GM21619 (cell line): ENCODE data around the gene ZC3HAV1L.
"Not testable (repeated sequence)": the region's sequence is repeated elsewhere in the genome, so short reads cannot be mapped to it uniquely, and the experiment has no call there.

Experiments
- ATAC-seq: cut with Tn5 transposase; IDR thresholded peaks from one replicate; pipeline ENCODE4 v1.9.1; 2021; ENCODE audit not compliant: unreplicated experiment

Gene ZC3HAV1L

GRCh38 chr7:139035586-139036353 lies at the start of gene ZC3HAV1L:
Gene ZC3HAV1L, minus strand, starts transcription at chr7:139036042. Its CDS starts 25 bp downstream, at chr7:139036017.
- peak; percentile 87 for ATAC-seq

DNA sequence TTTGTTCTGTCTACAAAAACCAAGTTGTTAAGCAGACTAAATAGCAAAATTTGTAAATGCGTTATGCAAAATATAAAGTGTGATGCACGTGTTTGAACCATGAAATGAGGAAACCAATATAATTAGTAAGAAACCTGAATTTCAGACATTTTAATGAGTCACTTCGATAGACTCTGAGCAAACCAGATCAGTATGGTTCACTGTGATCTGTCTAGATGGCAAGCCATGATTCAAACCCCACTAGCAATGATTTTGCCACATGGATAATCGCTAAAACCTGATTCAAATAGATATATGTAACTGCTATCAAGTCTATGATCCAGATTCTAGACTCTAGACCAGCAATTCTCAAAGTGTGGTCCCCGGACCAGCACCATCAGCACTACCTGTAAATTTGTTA lies 48.9 kb upstream of the ZC3HAV1L start:
- no peak for ATAC-seq

- no peak for ATAC-seq
Observed at GRCh38 chr7:139081584-139081983, 45.7 kb upstream of the ZC3HAV1L start.

GRCh38 chr7:139080905-139081304 lies 45.1 kb upstream of the ZC3HAV1L start:
- ATAC-seq: no peak

- no peak for ATAC-seq
Observed at GRCh38 chr7:139079861-139080260, 44.0 kb upstream of the ZC3HAV1L start.

- no peak for ATAC-seq
Observed at GRCh38 chr7:139078911-139079310, 43.1 kb upstream of the ZC3HAV1L start.

DNA sequence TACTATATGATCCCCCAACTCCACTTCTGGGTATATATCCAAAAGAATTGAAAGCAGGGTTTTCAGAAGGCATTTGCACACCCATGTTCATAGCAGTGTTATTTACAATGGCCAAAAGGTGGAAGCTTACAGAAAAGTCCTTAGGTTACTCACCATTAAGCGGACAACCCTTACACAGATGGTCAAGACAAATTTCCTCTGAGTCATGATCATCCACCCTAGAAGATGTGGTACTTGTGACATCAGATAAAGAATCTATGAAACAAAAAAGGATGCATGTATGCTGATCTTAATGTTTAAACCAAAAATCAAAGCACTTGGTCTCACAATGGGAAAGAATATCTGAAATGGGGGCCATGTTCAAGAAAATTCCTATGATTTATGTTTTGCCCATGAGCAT lies 42.6 kb upstream of the ZC3HAV1L start:
- ATAC-seq: no peak

DNA sequence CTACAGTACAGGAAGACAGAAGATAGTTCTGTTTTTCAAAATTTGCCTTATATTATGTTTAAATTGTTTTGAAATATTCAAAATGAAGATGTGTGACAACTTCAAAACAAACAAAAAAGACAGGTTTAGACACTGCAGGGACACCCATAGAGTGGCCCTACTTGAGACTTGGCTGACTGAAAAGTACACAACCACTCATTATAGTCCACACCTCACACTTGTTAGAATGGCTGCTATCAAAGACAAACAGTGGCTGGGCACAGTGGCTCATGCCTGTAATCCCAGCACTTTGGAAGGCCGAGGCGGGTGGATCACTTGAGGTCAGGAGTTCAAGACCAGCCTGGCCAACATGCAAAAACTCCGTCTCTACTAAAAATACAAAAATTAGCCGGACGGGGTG lies 41.9 kb upstream of the ZC3HAV1L start:
- ATAC-seq: not testable (repeated sequence)

DNA sequence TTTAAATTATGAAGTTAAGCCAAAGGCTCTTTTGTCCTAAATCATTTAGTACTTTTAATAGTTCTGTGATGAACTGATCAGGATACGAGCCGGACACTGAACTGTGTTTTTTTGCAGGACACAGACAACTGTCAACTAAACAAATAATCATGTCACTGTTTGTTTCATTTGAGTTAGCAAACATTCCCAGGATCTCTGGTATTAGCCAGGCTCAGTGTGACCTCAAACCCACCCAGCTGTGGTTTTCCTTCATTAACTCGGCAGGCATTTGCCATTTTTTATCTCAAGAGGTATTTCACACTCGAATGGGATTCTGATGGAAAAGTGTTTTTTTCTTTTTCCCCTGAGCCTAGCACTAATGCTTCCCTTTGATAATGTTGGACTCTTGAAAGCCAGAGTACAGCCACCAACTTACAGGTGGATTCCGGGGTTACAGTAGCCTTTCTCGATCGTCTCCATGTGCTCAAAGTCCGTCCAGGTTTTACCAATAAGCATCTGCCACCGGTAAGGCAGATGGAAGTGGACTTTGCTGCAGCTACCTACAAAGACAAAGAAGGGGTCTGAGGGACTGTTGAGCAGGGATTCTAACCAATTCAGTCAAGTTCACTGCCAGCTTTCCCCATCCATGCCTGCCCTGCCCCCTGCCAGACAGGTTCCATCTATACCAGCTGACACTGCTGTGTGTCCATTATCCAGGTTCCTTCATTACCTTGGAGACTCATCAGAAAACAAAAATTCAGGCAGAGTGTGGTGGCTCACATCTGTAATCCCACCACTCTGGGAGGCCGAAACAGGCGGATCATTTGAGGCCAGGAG lies 40.2 kb upstream of the ZC3HAV1L start:
- ATAC-seq: no peak

DNA sequence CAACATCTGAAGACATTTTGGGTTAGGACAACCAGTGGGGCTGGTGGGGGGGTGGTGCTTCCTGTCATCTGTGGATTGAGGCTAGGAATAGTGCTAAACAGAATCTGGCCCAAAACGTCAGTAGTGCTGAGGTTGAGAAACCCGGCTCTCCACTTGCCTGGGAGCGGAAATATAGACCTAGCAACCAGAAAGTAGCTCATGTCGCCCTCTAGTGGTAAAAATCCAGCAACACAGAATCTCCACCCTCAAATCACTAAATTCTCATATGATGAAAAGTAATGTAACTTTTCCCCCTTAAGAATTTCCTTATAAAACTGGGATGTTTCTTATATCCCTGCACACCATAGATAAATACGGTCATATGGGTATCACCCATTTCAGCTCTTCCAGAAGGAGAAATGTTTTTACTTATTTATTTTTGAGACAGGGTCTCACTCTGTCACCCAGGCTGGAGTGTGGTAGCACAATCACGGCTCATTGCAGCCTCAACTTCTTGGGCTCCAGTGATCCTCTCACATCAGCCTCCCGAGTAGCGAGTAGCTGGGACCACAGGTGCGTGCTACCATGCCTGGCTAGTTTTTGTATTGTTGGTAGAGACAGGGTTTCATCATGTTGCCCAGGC lies 39.3 kb upstream of the ZC3HAV1L start:
- peak; percentile 84 for ATAC-seq

GRCh38 chr7:139072796-139073195 lies 37.0 kb upstream of the ZC3HAV1L start:
- ATAC-seq: no peak

- ATAC-seq: no peak
Observed at GRCh38 chr7:139071680-139072079, 35.8 kb upstream of the ZC3HAV1L start.

- ATAC-seq: no peak
Observed at GRCh38 chr7:139068544-139069399, 32.9 kb upstream of the ZC3HAV1L start.

- no peak for ATAC-seq
Observed at GRCh38 chr7:139066315-139066714, 30.5 kb upstream of the ZC3HAV1L start.

GRCh38 chr7:139065323-139065722 lies 29.5 kb upstream of the ZC3HAV1L start:
- no peak for ATAC-seq

- no peak for ATAC-seq
Observed at GRCh38 chr7:139061416-139061815, 25.6 kb upstream of the ZC3HAV1L start.

DNA sequence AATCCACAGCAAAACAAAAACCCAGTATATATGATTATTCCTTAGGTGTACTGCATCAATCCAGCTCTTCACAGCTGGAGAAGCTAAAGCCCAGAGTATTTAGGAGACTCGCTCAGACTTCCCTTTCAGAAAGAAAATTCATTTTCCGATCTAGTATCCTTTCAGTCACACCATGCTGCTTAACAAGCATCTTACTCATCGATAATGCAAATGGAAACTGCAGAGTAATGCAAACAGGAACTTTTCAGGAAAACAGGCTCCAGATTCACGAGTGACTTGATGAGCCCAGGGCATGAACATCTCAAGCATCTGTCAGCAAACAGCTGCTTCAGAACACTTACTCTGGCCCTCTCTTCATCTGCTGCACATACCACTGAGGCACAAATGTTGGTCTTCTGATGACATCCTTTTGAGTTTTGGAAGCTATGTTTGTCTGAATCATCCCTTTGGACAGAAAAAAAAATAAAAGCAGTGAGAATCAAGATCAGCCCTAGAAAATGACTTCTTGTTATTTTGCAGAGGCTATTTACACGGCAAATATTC lies 24.9 kb upstream of the ZC3HAV1L start:
- no peak for ATAC-seq

DNA sequence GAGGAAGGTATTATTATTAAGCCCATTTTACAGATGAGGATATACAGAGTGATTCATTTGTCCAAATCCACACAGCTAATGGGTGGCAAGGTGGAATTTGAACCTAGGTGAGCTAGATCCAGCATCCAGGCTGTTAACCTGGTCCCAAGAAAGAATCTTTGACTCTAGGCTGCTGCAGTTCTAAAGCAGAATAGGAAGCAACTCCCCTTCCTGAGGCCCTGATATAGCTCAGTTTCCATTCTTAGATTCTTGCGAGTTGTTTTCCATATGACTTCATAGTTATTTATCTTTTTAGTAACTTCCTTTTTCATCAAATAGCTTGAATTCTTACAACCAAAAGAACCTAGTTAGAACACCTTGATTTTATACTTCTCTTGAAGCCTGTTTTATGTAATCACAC lies 24.1 kb upstream of the ZC3HAV1L start:
- no peak for ATAC-seq

GRCh38 chr7:139058943-139059342 lies 23.1 kb upstream of the ZC3HAV1L start:
- ATAC-seq: no peak

GRCh38 chr7:139055674-139056073 lies 19.8 kb upstream of the ZC3HAV1L start:
- no peak for ATAC-seq

GRCh38 chr7:139054656-139055055 lies 18.8 kb upstream of the ZC3HAV1L start:
- ATAC-seq: not testable (repeated sequence)
